H1 (cell line): ENCODE measurements around the gene GPR171.

Experiments used
- CEBPB ChIP-seq: IDR thresholded peaks from 2 replicates; pipeline ENCODE4 v1.6.1; 2012; ENCODE audit warnings: low read depth, low read length
- EP300 ChIP-seq, 2 experiments: IDR thresholded peaks; 1 replicate in 1 of 2; 2 replicates in 1 of 2; pipeline ENCODE4 v1.6.1; 2011 to 2012; ENCODE audit warnings: low read depth in 2 of 2, low read length in 2 of 2, mild to moderate bottlenecking in 2 of 2, borderline replicate concordance in 1 of 2, inconsistent platforms in 1 of 2, moderate library complexity in 1 of 2
- EZH2 ChIP-seq: fragments of 200-600 bp; sonication (generic); IDR thresholded peaks from 2 replicates; pipeline ENCODE4 v1.7.1; 2012; ENCODE audit warnings: low read depth, mild to moderate bottlenecking, moderate library complexity, low read length, inconsistent platforms; ENCODE audit not compliant: severe bottlenecking
- GABPA ChIP-seq: IDR thresholded peaks from 2 replicates; pipeline ENCODE4 v1.6.1; 2011; ENCODE audit warnings: mild to moderate bottlenecking, low read length, moderate library complexity, borderline replicate concordance; ENCODE audit not compliant: insufficient read depth
- GTF2F1 ChIP-seq: IDR thresholded peaks from 2 replicates; pipeline ENCODE4 v1.6.1; 2012; ENCODE audit warnings: low read depth, low read length, improper control_type of control experiment, borderline replicate concordance
- MAFK ChIP-seq: IDR thresholded peaks from 2 replicates; pipeline ENCODE4 v1.6.1; 2012; ENCODE audit warnings: low read depth, mild to moderate bottlenecking, improper control_type of control experiment, low read length
- POLR2A ChIP-seq, 2 experiments: IDR thresholded peaks; 1 replicate in 1 of 2; 2 replicates in 1 of 2; pipeline ENCODE4 v1.6.1; 2011; ENCODE audit warnings: low read depth in 2 of 2, low read length in 2 of 2, mild to moderate bottlenecking in 2 of 2; ENCODE audit errors: control extremely low read depth in 1 of 2
- POLR2AphosphoS5 ChIP-seq: IDR thresholded peaks from 2 replicates; pipeline ENCODE4 v1.6.1; 2011; ENCODE audit warnings: low read depth, low read length
- POU5F1 ChIP-seq: IDR thresholded peaks from 2 replicates; pipeline ENCODE4 v1.6.1; 2011; ENCODE audit warnings: low read depth, mild to moderate bottlenecking, low read length, moderate library complexity
- SIX5 ChIP-seq: IDR thresholded peaks from 2 replicates; pipeline ENCODE4 v1.6.1; 2011; ENCODE audit warnings: mild to moderate bottlenecking, low read depth, low read length
- TEAD4 ChIP-seq: IDR thresholded peaks from 2 replicates; pipeline ENCODE4 v1.6.1; 2012; ENCODE audit warnings: low read depth, low read length, inconsistent platforms, mixed read lengths
- TF ChIP-seq, protein P1 (sequence below), 3 experiments: IDR thresholded peaks; 1 replicate in 2 of 3; 2 replicates in 1 of 3; pipeline versions ENCODE4 v1.5.1 to v1.6.1; 2011; ENCODE audit warnings: low read length in 3 of 3, mild to moderate bottlenecking in 3 of 3, inconsistent platforms in 2 of 3, low read depth in 1 of 3, moderate library complexity in 1 of 3; ENCODE audit not compliant: insufficient read depth in 1 of 3; ENCODE audit errors: control extremely low read depth in 1 of 3
- TF ChIP-seq, protein P2 (sequence below): IDR thresholded peaks from 2 replicates; pipeline ENCODE4 v1.6.1; 2011; ENCODE audit warnings: low read depth, mild to moderate bottlenecking, low read length; ENCODE audit not compliant: insufficient read depth
- TF ChIP-seq, protein P3 (sequence below): IDR thresholded peaks from 2 replicates; pipeline ENCODE4 v1.6.1; 2012; ENCODE audit warnings: inconsistent platforms

DNA sequence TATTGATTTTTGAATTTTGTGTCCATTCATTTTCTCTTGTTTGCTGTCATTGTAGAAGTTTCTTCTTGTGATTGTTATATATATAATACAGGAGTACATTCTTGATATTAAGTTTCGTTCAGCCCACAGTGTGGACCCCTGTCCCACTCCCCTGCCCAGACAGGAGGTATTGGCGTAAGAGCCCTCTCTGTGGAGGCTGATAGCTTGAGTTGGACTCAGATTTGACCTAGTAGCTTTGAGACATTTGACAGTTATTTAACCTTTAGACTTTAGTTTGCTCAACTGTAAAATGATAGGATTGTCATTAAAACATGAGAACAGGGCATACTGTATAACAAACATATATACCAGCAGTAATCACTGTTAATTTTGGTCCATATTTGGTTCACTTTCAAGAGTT, 27.1 kb downstream of the GPR171 start:
- TF ChIP-seq EZH2, result no peak
- TF ChIP-seq, protein P1, sequence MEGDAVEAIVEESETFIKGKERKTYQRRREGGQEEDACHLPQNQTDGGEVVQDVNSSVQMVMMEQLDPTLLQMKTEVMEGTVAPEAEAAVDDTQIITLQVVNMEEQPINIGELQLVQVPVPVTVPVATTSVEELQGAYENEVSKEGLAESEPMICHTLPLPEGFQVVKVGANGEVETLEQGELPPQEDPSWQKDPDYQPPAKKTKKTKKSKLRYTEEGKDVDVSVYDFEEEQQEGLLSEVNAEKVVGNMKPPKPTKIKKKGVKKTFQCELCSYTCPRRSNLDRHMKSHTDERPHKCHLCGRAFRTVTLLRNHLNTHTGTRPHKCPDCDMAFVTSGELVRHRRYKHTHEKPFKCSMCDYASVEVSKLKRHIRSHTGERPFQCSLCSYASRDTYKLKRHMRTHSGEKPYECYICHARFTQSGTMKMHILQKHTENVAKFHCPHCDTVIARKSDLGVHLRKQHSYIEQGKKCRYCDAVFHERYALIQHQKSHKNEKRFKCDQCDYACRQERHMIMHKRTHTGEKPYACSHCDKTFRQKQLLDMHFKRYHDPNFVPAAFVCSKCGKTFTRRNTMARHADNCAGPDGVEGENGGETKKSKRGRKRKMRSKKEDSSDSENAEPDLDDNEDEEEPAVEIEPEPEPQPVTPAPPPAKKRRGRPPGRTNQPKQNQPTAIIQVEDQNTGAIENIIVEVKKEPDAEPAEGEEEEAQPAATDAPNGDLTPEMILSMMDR (IDR thresholded peaks at IDR 0.05; ENCODE audit: control extremely low read depth in 1 of 3, insufficient read depth in 1 of 3, low read depth in 1 of 3, low read length in 3 of 3), result no peak
- no peak for TF ChIP-seq EP300 (IDR thresholded peaks at IDR 0.05; ENCODE audit: borderline replicate concordance in 1 of 2, low read depth in 2 of 2, low read length in 2 of 2)
- TF ChIP-seq SIX5, result no peak
- TF ChIP-seq TEAD4, result no peak
- no peak for TF ChIP-seq MAFK
- TF ChIP-seq, protein P2, sequence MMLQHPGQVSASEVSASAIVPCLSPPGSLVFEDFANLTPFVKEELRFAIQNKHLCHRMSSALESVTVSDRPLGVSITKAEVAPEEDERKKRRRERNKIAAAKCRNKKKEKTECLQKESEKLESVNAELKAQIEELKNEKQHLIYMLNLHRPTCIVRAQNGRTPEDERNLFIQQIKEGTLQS, result no peak
- no peak for TF ChIP-seq GABPA
- no peak for TF ChIP-seq POLR2AphosphoS5
- TF ChIP-seq POU5F1, result no peak
- no peak for TF ChIP-seq GTF2F1
- TF ChIP-seq, protein P3, sequence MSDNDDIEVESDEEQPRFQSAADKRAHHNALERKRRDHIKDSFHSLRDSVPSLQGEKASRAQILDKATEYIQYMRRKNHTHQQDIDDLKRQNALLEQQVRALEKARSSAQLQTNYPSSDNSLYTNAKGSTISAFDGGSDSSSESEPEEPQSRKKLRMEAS, result no peak
- TF ChIP-seq POLR2A (IDR thresholded peaks at IDR 0.05; ENCODE audit: control extremely low read depth in 1 of 2, low read depth in 2 of 2, low read length in 2 of 2), result no peak
- TF ChIP-seq CEBPB, result no peak
